Esophagus muscularis mucosa (tissue), 4 donors: ENCODE measurements around the gene ABTB1. TPM values are rescaled to one million over a fixed set of nuclear protein-coding genes. Genes with fewer than 3 reads are reported as not detected.

Experiments
- DNase-seq: peaks from one replicate; pipeline ENCODE4 v3.0.0-alpha.2; 2017; ENCODE audit errors: extremely low spot score
- H3K27ac ChIP-seq, 4 donors: fragments of 200-600 bp; sonication (generic); replicated peaks in 1 of 4; 1 replicate in 3 of 4; 2 replicates in 1 of 4; pipeline ENCODE4 v1.5.1; 2016 to 2019; ENCODE audit warnings: mild to moderate bottlenecking in 1 of 4
- H3K27me3 ChIP-seq, 4 donors: fragments of 200-600 bp; sonication (generic); one replicate each; pipeline versions ENCODE4 v1.5.1 to v1.6.0; 2016 to 2019
- H3K36me3 ChIP-seq, 4 donors: fragments of 200-600 bp; sonication (generic); one replicate each; pipeline ENCODE4 v1.5.1; 2016 to 2019
- H3K4me1 ChIP-seq, 4 donors: fragments of 200-600 bp; sonication (generic); one replicate each; pipeline ENCODE4 v1.5.1; 2016 to 2019
- H3K4me3 ChIP-seq, 4 donors: fragments of 200-600 bp; sonication (generic); 1 replicate in 2 of 4; 2 replicates in 2 of 4; pipeline ENCODE4 v1.5.1; 2016 to 2019; ENCODE audit warnings: mild to moderate bottlenecking in 4 of 4, moderate library complexity in 1 of 4
- H3K9me3 ChIP-seq, 4 donors: fragments of 200-600 bp; sonication (generic); 1 replicate in 3 of 4; 2 replicates in 1 of 4; pipeline ENCODE4 v1.5.1; 2016 to 2019
- EP300 ChIP-seq: sonication (generic); formaldehyde crosslinking; IDR thresholded peaks from one replicate; pipeline ENCODE4 v1.6.1; 2017; ENCODE audit warnings: antibody characterized with exemption
- POLR2A ChIP-seq: fragments of 450-650 bp; IDR thresholded peaks from one replicate; pipeline ENCODE4 v1.6.1; 2017; ENCODE audit warnings: antibody characterized with exemption, moderate library complexity, mild to moderate bottlenecking, low read depth
- POLR2AphosphoS5 ChIP-seq, 2 donors: sonication (generic); formaldehyde crosslinking; IDR thresholded peaks; one replicate each; pipeline ENCODE4 v1.6.1; 2017; ENCODE audit warnings: antibody characterized with exemption in 2 of 2
- WGBS: methylation state at CpG from one replicate; pipeline ENCODE4 v1.1.5; 2018; 5-methylcytosine and 5-hydroxymethylcytosine counted together
- intact Hi-C: fragments of 100-400 bp; cut with DNase I; formaldehyde crosslinking; loops from one replicate; pipeline ENCODE4 v1.15.1; 2023
- total RNA-seq, 4 donors: library from RNA; depleted of rRNA; stranded (reverse); fragments of >200 nt; gene quantifications; one replicate each; pipeline versions ENCODE4 v1.1.0 to v1.2.1, GENCODE V29; 2016
- TF ChIP-seq, protein P1 (sequence below), 3 experiments: fragments of 200-600 bp in 2 of 3; fragments of 450-650 bp in 1 of 3; sonication (generic) in 2 of 3; IDR thresholded peaks; one replicate each; pipeline ENCODE4 v1.5.1; 2017 to 2019; ENCODE audit warnings: antibody characterized with exemption in 3 of 3, mild to moderate bottlenecking in 2 of 3, moderate library complexity in 1 of 3

The ABTB1 gene
- total RNA-seq, 4 donors from 2014 or later: 21.7 to 44.4 (median 40.6) TPM

- H3K9me3 ChIP-seq: no peaks in the 10 kb centered on the region
Measured at GRCh38 chr3:127715532-127715931, 42.8 kb downstream of the ABTB1 start.

GRCh38 chr3:127716384-127716783, 43.6 kb downstream of the ABTB1 start:
- 96% methylated on average over 6 of the region's 6 CpGs for WGBS
- no peak for DNase-seq
- H3K4me1 ChIP-seq: peaks cover 31 to 71% (median 61%) of the 10 kb centered on the region in 4 donors

More at GRCh38 chr3:127715532-127715931, 42.8 kb downstream of the ABTB1 start:
- Histone ChIP-seq H3K27me3 (no peaks in the 10 kb centered on the region), H3K4me3 (no peak overlapping the region), H3K27ac (peak overlapping the region in 2 of 4 donors; percentile 9 to 68), H3K36me3 (peaks cover 0 to 54% (median 23%) of the 10 kb centered on the region in 4 donors), H3K4me1 (peaks cover 38 to 73% (median 63%) of the 10 kb centered on the region in 4 donors)
- TF ChIP-seq POLR2AphosphoS5 (IDR thresholded peaks at IDR 0.05) (no peak), POLR2A (no peak), EP300 (no peak)
- intact Hi-C loops: no loop called here
- DNase-seq: no peak
- WGBS: 54% methylated on average over 8 of the region's 8 CpGs

DNA sequence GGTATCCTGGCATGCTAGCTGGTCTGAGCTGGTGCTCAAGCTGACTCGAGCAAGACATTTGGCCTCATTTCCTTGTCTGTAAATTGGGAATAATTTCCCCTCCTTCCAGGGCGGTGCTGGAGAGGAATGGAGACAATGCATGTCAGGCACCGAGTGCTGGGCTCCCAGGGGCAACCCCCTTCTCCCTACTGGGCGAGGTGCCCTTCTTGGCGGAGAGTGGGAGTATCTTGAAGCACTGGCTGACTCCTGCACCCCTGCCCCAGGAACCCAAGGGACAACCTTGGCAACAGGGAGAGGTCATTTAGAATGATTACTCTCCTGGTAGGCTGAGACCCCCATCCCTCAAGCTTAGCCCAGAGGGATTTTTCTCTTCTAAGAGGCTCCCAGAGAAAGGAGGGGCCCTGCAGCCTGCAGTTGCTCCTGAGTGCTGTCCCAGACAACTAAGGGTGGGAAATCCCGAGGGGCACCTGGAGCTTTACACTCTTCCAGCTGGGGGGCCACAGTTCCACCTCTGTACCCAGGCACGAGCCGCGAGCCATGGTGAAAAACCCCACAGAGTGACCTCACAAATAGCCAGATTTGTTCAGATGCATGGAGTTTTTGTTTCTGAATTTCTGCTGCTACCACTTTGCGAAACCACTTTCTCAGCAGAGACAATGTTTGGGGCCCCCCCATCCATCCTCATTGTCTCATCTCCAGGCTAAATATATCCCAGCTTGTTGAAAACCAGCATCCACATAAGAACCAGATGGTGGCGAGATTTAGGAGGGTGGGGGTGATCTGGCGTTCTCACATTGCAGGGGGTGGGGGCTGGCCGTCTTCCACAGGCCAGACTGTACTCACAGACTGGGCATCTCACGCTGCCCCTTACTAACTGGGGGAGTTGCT, 44.8 kb downstream of the ABTB1 start:
- Histone ChIP-seq H3K4me1 (peaks cover 35 to 75% (median 64%) of the 10 kb centered on the region in 4 donors), H3K9me3 (no peaks in the 10 kb centered on the region), H3K27ac (peak overlapping the region in 2 of 4 donors; percentile 7 to 44), H3K36me3 (peaks cover 0 to 60% (median 31%) of the 10 kb centered on the region in 4 donors), H3K27me3 (no peaks in the 10 kb centered on the region), H3K4me3 (no peak overlapping the region)
- no peak for DNase-seq
- WGBS: 75% methylated on average over 13 of the region's 14 CpGs
- intact Hi-C loops: no loop called here
- TF ChIP-seq EP300: no peak
- TF ChIP-seq POLR2A: no peak
- TF ChIP-seq, protein P1, sequence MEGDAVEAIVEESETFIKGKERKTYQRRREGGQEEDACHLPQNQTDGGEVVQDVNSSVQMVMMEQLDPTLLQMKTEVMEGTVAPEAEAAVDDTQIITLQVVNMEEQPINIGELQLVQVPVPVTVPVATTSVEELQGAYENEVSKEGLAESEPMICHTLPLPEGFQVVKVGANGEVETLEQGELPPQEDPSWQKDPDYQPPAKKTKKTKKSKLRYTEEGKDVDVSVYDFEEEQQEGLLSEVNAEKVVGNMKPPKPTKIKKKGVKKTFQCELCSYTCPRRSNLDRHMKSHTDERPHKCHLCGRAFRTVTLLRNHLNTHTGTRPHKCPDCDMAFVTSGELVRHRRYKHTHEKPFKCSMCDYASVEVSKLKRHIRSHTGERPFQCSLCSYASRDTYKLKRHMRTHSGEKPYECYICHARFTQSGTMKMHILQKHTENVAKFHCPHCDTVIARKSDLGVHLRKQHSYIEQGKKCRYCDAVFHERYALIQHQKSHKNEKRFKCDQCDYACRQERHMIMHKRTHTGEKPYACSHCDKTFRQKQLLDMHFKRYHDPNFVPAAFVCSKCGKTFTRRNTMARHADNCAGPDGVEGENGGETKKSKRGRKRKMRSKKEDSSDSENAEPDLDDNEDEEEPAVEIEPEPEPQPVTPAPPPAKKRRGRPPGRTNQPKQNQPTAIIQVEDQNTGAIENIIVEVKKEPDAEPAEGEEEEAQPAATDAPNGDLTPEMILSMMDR (IDR thresholded peaks at IDR 0.05): no peak
- no peak for TF ChIP-seq POLR2AphosphoS5 (IDR thresholded peaks at IDR 0.05)

More at GRCh38 chr3:127716384-127716783, 43.6 kb downstream of the ABTB1 start:
- Histone ChIP-seq H3K4me3 (no peak overlapping the region), H3K36me3 (peaks cover 0 to 60% (median 30%) of the 10 kb centered on the region in 4 donors), H3K27ac (no peak overlapping the region), H3K9me3 (no peaks in the 10 kb centered on the region), H3K27me3 (no peaks in the 10 kb centered on the region)
- TF ChIP-seq, protein P1 (IDR thresholded peaks at IDR 0.05): no peak
- TF ChIP-seq EP300: no peak
- TF ChIP-seq POLR2A: no peak
- no peak for TF ChIP-seq POLR2AphosphoS5 (IDR thresholded peaks at IDR 0.05)
- intact Hi-C loops: no loop called here

GRCh38 chr3:127718245-127718915, 45.6 kb downstream of the ABTB1 start:
- TF ChIP-seq POLR2A (no peak), EP300 (no peak), POLR2AphosphoS5 (IDR thresholded peaks at IDR 0.05) (no peak)
- TF ChIP-seq, protein P1 (IDR thresholded peaks at IDR 0.05): no peak
- no peaks in the 10 kb centered on the region for H3K9me3 ChIP-seq
- no peak for DNase-seq
- peaks cover 35 to 75% (median 63%) of the 10 kb centered on the region in 4 donors for H3K4me1 ChIP-seq
- H3K4me3 ChIP-seq: no peak overlapping the region
- intact Hi-C loops: no loop called here
- 87% methylated on average over 7 of the region's 7 CpGs for WGBS
- H3K27ac ChIP-seq: peak overlapping the region in 1 of 4 donors; percentile 44
- peaks cover 0 to 56% (median 31%) of the 10 kb centered on the region in 4 donors for H3K36me3 ChIP-seq
- no peaks in the 10 kb centered on the region for H3K27me3 ChIP-seq

DNA sequence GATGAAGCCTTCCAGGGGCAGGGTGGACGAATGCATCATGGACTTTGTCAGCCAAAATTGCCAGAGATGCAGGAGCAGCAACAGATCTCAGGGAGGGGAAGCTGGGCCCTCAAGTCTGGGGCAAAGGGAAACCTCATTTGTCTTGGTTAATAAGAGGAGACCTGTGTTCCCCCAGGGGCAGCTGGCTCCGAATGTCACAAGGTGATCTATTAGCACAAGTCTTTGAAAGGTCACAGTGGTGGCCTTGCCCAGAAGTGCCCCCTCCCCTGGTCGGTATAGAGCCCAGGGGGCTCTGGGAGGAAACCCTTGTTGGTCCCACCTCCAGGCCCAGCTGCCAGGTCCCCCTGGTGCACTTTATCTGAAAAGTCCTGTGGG, 46.2 kb downstream of the ABTB1 start:
- whole genome bisulfite sequencing: 60% methylated on average over 3 of the region's 3 CpGs
- Histone ChIP-seq H3K4me1 (peaks cover 35 to 74% (median 60%) of the 10 kb centered on the region in 4 donors), H3K27me3 (no peaks in the 10 kb centered on the region), H3K27ac (no peak overlapping the region), H3K36me3 (peaks cover 0 to 56% (median 31%) of the 10 kb centered on the region in 4 donors), H3K4me3 (no peak overlapping the region), H3K9me3 (no peaks in the 10 kb centered on the region)
- TF ChIP-seq EP300 (no peak), POLR2AphosphoS5 (IDR thresholded peaks at IDR 0.05) (no peak), POLR2A (no peak)
- TF ChIP-seq, protein P1 (IDR thresholded peaks at IDR 0.05): no peak
- no peak for DNase-seq
- intact Hi-C loops: no loop called here
